Hematopoietic multipotent progenitor cell (in vitro differentiated cells): ENCODE results near the gene RAB40AL. TPM values are rescaled to one million over a fixed set of nuclear protein-coding genes. Genes with fewer than 3 reads are reported as not detected.
A peak's percentile ranks its signal among the peaks of the same experiment; 100 is the strongest.
"Not testable (repeated sequence)": the region's sequence is repeated elsewhere in the genome, so short reads cannot be mapped to it uniquely, and the experiment has no call there.

Experiments
- DNase-seq, 3 donors: peaks; one replicate each; pipeline ENCODE4 v3.0.0-alpha.2; 2011 to 2015; ENCODE audit warnings: low read depth in 2 of 3, low spot score in 2 of 3
- total RNA-seq: library from RNA; depleted of rRNA; stranded (reverse); fragments of >200 nt; gene quantifications from one replicate; pipeline ENCODE4 v1.2.3, GENCODE V29; 2012

Gene RAB40AL, protein sequence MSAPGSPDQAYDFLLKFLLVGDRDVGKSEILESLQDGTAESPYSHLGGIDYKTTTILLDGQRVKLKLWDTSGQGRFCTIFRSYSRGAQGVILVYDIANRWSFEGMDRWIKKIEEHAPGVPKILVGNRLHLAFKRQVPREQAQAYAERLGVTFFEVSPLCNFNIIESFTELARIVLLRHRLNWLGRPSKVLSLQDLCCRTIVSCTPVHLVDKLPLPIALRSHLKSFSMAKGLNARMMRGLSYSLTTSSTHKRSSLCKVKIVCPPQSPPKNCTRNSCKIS
- 1.3 TPM for total RNA-seq

DNA sequence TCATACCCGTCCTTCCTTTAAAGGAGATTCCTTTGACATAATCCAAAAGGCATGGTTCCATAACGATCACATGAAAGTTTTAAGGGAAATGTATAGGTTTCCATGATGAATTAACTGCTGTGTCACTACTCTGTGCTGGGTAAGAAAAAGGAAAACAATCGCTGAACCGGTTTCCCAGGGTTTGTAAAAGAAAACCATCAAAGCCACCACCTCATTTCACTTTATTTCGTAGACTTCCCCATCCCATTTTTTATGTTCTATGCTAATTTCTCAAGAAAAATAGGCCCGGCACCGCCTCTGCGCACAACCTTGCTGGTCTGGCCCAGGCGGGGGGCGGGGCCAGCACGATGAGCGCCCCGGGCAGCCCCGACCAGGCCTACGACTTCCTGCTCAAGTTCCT, at the start of gene RAB40AL:
TSS of gene RAB40AL (plus strand) at position 301 of the 400 bp plus-strand sequence. CDS start at position 348, 47 bp downstream.
- not testable (repeated sequence) for DNase-seq

DNA sequence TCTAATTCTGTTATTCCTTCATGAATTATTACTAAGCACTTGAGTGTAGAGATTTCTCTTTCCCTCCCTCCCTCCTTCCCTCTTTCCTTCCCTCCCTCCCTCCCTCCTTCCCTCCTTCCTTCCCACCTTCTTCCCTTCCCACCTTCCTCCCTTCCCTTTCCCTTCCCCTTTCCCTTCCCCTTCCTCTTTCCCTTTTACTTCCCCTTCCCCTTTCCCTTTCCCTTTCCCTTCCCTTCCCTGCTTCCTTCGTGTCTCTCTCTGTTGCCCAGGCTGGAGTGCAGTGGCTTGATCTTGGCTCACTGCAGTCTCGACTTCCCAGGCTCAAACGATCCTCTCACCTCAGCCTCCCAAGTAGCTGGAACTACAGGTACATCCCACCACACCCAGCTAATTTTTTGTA, 49.4 kb upstream of the RAB40AL start:
- no peak for DNase-seq

DNA sequence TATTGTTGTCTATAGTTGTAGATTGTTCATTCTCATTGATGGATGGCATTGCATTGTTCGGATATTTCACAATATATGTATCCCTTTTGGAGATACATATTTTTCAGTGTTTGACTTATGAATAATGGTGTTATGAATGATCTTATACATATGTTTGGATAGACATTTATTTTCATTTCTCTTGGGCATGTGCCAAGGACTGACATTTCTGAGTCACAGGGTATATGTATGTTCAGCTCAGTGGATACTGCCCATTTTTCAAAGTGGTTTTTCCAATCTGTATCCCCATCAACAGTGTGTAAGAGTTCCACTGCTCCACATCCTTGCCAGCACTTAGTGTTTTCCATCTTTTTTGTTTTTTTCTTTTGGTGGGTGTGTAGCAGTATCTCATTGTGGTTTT, 45.0 kb upstream of the RAB40AL start:
- DNase-seq = no peak

DNA sequence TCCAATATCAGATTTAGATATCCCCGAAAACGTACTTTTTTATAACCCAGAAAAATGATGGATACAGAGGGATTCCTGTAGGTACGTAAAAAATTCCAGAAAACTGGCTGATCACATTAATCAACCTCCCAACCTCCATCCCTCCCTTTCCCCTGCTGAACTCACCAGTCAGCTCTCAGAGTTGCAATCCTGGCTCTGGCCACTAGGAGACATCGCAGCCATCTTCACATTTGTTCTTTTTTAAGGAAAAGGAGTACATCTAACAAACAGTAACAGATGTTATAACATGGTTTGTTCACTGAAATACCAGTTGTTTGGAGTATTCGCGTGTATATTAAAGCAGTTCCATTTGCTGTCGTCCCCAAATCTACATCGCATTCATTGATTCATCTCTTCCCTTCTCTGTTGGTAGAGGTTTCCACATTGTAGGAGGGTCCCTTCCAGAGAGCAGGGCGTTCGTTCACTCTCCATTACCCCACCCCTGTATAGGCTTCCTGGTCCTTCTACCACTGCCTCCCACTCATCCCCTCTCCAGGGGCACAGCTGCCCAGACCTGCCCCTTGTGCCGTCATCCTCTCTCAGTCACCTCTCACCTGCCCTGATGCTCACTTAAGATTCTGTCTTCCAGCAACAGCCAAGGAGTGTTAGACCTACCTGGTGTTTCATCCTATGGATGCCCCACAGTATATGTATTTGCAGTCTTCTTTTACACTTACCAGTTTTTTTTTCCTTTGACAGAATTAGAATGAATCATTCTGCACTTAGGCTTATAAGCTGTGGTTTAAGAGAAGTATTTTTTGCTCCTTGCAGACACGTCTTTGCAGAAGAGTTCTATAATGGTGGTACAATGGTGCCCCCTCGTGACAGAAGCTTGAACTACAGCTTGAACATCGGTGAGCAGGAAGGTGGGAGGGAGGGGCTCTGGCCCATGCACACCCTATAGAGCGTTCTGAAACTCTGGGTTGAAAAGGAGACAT, 36.8 kb upstream of the RAB40AL start:
- peak; percentile 41 to 84 (median 54) for DNase-seq

DNA sequence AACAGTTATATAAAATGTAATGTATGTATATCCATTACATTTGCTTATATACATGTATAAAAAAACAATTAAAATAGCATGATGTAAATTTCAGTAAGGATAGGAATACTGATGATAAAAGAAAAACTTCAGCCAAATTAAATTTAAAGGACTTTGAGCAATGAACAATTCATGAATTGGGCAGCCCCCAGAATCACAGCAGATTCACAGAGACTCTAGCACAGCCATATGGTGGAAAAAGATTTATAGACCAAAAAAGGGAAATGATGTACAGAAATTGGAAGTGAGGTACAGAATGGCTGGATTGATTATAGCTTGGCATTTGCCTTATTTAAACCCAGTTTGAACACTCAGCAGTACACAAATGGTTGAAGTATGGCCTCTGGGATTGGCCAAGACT, 34.7 kb upstream of the RAB40AL start:
- DNase-seq = no peak

DNA sequence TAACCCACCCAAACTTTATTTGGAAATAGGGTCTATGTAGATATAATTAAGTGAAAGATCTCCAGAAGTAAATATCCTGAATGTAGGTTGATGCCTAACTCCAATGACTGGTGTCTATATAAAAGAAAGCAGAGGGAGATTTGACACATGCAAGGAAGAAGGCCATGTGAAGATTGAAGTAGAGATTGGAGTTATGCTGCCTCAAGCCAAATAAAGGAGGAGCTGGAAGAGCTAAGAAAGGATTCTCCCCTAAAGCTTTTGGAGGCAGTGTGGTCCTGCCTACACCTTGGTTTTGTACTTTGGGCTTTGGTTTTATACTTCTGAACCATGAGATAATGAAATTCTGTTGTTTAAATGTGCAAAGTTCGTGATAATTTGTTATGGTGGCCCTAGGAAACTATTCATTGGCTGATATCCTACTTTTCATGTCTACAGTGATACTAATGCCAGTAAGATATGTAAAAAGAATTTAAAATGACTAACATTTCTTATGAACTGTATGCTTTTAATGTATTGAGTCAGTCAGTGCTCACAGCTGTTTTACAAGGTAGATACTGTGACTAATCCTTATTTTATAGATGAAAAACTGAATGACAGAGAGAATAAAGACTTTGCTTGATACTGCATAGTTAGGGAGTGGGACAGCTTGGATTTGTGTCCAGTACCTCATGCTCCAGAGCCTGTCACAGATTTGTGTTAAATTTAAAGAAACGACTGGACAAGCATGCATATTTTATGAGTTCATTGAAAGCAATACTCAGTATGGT, 5.9 kb upstream of the RAB40AL start:
- no peak for DNase-seq

DNA sequence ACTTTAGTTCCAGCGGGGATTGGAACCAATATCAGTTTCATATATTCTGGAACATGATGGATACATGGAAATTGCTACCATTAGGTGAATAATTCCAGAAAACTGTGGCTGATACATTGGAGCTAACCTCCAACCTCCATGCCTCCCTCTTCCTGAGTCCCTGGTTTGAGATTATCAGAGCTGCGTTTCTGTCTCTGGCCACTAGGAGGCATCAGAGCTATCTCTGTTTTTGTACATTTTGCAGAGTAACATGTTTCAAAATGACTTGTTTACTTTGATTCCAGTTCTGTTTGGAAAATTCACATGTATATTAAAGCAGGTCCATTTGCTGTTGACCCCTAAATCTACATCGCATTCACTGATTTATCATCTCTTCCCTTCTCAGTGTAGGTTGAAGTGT, 2.4 kb upstream of the RAB40AL start:
- peak in 2 of 3 donors; percentile 11 to 39 for DNase-seq

DNA sequence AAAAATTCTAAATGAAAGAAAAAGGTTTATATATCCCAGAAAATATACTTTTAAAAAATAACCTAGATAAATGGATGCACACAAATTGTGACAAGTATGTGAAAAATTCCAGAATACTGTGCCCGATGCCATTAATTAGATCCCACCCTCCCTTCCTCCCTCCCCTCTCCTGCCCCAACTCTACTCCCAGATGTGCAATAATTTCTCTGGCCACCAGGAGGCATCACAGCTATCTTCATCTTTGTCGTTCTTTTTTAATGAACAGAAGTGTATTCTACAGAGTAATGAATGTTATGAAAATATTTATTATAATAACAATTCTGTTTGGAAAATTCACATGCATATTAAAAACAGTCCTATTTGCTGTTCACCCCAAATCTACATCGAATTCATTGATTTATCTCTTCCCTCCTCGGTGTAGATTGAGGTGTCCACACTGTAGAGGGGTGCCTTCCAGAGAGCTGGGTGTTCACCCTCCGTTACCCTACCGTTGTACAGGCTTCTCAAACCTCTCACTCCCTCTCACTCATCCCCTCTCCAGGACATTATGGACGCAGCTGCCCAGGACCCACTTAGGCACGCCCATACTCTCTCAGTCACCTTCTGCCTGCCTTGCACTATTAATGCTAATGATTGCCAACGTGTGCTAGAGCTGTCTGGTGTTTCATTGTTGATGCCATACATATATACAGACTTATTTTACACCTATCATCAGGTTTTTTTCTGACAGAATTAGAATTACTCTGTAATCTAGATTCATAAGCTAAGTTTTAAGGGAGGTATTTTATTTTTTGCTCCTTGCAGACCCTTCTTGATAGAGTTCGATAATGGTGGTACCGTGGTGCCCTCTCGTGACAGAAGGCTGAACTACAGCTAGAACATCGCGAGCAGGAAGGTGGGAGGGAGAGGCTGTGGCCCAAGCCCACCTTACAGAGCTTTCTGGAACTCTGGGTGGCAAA, 14.1 kb downstream of the RAB40AL start:
- DNase-seq = peak; percentile 14 to 72 (median 44)

DNA sequence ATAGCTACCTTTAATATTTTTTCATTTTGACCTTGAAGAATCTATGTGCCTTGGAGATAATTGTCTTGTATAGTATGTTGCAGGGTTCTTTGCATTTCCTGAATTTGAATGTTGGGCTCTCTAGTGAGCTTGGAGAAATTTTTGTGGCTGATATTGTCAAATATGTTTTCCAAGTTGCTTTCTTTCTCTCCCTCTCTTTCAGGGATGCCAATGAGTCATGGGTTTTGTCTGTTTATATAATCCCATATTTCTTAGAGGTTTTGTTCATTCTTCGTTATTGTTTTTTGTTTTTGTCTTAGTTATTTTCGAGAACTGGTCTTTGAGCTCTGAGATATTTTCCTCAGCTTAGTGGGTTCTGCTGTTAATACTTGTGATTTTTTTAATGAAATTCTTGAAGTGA, 20.7 kb downstream of the RAB40AL start:
- DNase-seq = no peak

DNA sequence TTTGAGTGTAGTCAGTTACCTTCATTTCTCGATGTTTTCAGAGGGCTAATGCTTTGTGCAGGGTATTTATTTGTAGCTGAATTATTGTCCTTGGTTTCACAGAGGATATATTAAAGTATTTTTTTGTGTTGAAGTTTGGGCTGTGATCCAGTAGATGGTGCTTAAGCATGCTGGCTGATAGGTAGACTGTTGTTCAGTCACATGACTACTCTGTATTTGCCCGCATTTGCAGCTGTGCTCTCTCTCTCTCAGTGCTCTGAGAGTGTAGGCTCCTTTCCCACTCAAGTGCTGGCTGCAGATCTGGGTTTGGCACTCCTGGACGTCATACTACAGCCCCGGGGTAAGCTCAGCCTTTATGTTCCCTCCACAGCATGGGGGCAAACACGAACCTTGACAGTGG, 21.7 kb downstream of the RAB40AL start:
- no peak for DNase-seq

DNA sequence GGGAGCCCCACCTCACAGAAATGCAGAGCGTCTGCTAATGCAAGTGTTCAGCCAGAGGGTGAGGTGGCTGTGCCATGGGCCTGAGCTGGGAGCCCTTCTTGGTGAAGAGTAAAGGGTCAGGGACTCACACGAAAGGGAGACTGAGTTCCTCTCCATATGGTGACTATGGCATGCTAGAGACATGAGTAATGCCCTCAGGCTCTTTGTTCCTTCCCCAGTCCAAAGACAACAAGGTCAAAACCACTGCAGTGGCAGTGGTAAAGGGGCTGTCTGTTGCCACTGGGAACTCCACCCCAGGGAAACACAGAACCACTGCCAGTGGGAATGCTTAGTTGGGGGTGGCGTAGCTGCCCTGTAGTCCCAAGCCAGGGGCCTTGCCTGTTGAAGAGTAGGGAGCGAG, 22.4 kb downstream of the RAB40AL start:
- DNase-seq = no peak

DNA sequence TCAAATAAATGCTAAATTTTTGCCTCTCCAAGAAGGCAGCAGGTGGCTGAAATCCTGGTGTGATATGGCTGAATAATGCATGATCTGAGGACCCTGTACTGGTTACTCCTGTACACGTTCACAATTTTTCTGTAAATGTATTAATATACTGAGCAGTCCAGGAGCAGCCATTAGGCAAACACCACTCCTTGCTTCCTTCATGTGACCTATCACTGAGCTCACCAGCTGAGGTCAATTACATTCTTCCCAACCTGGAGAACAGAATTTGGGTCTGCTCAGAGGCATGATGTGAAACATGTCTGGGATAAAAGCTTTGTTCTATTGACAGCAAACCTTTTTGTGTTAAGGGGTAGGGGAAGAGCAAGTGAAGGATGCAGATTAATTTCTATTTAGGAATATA, 26.9 kb downstream of the RAB40AL start:
- DNase-seq = no peak

DNA sequence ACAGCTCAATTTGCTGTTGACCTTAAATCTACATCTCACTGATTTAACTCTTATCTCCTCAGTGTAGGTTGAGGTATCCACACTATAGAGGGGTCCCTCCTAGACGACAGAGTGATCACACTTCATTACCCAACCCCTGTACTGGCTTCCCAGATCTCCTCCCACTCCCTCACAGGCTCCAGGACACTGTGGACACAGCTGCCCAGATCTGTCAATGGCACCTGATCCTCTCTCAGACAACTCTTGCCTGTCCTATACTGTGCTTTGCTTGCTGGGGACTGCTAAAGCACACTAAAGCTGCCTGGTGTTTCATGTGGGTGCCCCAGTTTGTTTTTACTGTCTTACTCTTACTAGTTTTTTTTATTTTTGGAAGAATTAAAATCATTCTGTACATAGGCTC, 27.9 kb downstream of the RAB40AL start:
- DNase-seq = no peak

DNA sequence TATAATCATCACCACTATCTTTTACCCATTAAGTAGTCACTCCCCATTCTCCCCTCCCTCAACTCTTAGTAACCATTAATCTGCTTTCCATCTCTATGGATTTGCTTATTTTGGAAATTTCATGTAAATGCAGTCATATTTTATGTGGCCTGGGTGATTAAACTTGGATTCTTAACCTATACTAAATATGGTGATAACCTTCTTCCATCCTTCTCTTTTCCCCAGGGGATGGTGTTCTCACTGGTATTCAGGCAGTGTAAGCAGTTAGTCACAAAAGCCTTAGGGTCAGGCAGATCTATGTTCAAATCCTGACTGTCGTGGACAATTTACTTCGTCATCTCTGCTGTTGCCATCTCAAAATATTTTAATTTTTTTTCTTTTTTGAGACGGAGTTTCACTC, 29.6 kb downstream of the RAB40AL start:
- no peak for DNase-seq

DNA sequence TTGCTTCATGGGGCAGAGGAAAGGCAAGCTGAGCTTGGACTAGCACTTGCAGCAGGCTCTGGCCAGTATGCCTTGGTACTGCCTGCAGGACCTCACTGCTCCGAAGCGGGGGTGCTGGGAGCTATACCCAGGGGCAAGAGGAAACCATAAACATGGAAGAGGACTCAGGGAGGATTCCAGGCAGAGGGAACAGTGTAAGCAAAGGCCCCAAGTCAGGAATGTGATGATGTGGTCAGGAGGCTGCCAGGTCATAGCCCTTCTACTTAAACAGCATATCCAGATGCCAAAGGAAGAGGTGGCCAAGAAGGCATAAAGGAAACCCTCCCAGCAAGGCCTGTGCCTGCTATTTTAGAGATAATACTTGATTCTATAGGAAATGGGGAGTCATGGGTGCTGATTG, 31.1 kb downstream of the RAB40AL start:
- no peak for DNase-seq

DNA sequence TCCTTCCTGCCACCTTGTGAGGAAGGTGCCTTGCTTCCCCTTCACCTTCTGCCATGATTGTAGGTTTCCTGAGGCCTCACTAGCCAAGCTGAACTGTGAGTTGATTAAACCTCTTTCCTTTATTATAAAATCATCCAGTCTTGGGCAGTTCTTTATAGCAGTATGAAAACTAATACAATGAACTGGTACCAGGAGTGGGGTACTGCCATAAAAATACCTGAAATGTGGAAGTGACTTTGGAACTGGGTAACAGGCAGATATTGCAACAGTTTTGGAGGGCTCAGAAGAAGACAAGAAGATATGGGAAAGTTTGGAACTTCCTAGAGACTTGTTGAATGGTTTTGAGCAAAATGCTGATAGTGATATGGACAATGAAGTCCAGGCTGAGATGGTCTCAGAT, 34.5 kb downstream of the RAB40AL start:
- not testable (repeated sequence) for DNase-seq

DNA sequence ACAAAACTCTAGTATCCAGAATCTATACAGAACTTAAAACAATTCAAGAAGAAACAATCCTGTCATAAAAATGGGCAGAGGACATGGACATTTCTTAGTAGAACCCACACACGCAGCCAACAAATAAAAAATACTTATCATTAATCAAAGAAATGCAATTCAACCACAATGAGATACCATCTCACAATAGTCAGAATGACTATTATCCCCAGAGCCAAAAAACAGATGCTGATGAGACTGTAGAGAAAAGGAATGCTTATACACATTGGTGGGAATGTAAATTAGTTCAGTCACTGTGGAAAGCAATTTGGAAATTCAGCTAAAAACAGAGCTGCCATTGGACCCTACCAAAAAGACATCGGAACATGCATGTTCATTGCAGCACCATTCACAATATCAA, 37.9 kb downstream of the RAB40AL start:
- DNase-seq = no peak

DNA sequence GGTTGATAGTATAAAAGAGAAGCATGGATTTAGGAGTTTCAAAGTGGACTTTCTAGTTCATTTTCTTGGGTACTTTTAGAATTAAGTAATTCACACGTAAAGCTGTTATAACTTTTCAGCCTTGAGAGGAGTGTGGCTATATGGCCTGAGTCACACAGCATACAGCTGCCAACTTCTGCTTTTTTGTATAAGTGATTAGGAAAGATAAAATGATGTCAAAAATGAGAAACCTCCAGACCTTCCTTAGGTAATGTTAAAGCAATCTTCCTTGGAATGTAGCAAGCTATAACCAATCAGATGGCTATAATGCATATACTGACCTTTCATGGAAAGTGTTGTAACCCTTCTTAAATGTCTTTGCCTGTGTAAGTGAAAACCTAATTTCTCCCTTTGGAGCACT, 39.2 kb downstream of the RAB40AL start:
- DNase-seq = peak in 2 of 3 donors; percentile 7 to 26

DNA sequence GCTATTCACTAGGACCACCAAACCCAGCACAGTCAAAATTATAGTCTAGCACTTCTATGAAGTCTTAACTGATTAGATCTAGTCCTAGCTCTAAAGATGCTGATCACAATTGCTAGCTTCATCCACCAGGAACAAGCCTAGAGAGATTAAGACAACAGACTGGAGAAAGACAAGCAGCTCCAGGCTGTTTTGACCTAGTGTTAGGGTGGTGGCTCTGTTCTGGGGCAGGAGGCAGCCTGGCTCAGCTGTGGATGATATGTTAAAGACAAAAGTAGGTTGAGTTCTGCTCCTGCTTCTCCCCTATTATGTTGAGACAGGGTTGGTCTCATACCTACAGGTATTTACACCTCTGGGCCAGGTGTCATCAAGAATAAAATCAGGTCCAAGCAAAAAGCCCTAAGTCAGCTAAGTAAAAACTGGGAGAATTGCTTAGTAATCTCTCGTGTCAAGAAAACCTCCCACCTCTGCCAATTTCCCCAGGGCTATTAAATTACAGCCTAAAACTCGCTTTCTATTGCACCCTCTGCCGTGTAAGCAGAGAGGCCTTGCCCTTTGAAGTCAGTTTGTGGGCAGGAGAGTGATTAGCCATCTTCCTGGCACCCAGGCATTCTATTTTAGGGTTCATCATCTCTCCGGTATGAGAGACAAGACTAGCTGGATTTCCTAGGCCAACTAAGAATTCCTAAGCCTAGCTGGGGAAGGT, 39.9 kb downstream of the RAB40AL start:
- no peak for DNase-seq
